Duodenal mucosa (tissue), 2 donors: ENCODE results near the gene MYZAP.

Experiments used
- H3K27ac ChIP-seq: one replicate; pipeline ENCODE4 v1.7.0; 2013; ENCODE audit warnings: low read depth, low read length
- H3K27me3 ChIP-seq, 2 donors: one replicate each; pipeline ENCODE4 v1.7.0; 2013; ENCODE audit warnings: low read length in 2 of 2, control low read depth in 1 of 2; ENCODE audit not compliant: insufficient read depth in 2 of 2, control insufficient read depth in 1 of 2
- H3K36me3 ChIP-seq, 2 donors: one replicate each; pipeline ENCODE4 v1.7.0; 2013; ENCODE audit warnings: low read length in 2 of 2, control low read depth in 1 of 2; ENCODE audit not compliant: insufficient read depth in 2 of 2, control insufficient read depth in 1 of 2
- H3K4me1 ChIP-seq, 2 donors: one replicate each; pipeline ENCODE4 v1.7.0; 2013; ENCODE audit warnings: low read length in 2 of 2, control low read depth in 1 of 2; ENCODE audit not compliant: insufficient read depth in 2 of 2, control insufficient read depth in 1 of 2
- H3K4me3 ChIP-seq, 2 donors: one replicate each; pipeline ENCODE4 v1.7.0; 2013; ENCODE audit warnings: low read length in 2 of 2, low read depth in 1 of 2
- H3K9ac ChIP-seq, 2 donors: one replicate each; pipeline ENCODE4 v1.7.0; 2013; ENCODE audit warnings: low read length in 2 of 2, low read depth in 1 of 2
- H3K9me3 ChIP-seq, 2 donors: one replicate each; pipeline ENCODE4 v1.7.0; 2013; ENCODE audit warnings: low read length in 2 of 2, control low read depth in 1 of 2; ENCODE audit not compliant: control insufficient read depth in 1 of 2

MYZAP gene

GRCh38 chr15:57561041-57561711, 30.5 kb upstream of the MYZAP start:
- no peak overlapping the region for H3K27ac ChIP-seq
- no peak overlapping the region for H3K4me3 ChIP-seq
- no peak overlapping the region for H3K9ac ChIP-seq
- H3K36me3 ChIP-seq, result no peaks in the 10 kb centered on the region
- no peaks in the 10 kb centered on the region for H3K9me3 ChIP-seq
- peaks cover 0 to 2% of the 10 kb centered on the region in 2 donors for H3K27me3 ChIP-seq
- H3K4me1 ChIP-seq, result peaks cover 17 to 27% of the 10 kb centered on the region in 2 donors

GRCh38 chr15:57562196-57562769, 29.4 kb upstream of the MYZAP start:
- peaks cover 17 to 27% of the 10 kb centered on the region in 2 donors for H3K4me1 ChIP-seq
- H3K27ac ChIP-seq, result no peak overlapping the region
- no peak overlapping the region for H3K9ac ChIP-seq

GRCh38 chr15:57563416-57563815, 28.3 kb upstream of the MYZAP start:
- Histone ChIP-seq H3K27me3 (peaks cover 0 to 2% of the 10 kb centered on the region in 2 donors), H3K4me3 (no peak overlapping the region), H3K27ac (no peak overlapping the region)

More at GRCh38 chr15:57562196-57562769, 29.4 kb upstream of the MYZAP start:
- Histone ChIP-seq H3K4me3 (no peak overlapping the region), H3K36me3 (no peaks in the 10 kb centered on the region), H3K9me3 (no peaks in the 10 kb centered on the region), H3K27me3 (peaks cover 0 to 2% of the 10 kb centered on the region in 2 donors)

GRCh38 chr15:57565311-57565710, 26.4 kb upstream of the MYZAP start:
- Histone ChIP-seq H3K27me3 (peaks cover 0 to 2% of the 10 kb centered on the region in 2 donors), H3K4me1 (peaks cover 14 to 24% of the 10 kb centered on the region in 2 donors), H3K9ac (no peak overlapping the region), H3K4me3 (no peak overlapping the region), H3K9me3 (no peaks in the 10 kb centered on the region), H3K36me3 (no peaks in the 10 kb centered on the region), H3K27ac (no peak overlapping the region)

More at GRCh38 chr15:57563416-57563815, 28.3 kb upstream of the MYZAP start:
- H3K9ac ChIP-seq, result no peak overlapping the region
- H3K9me3 ChIP-seq, result no peaks in the 10 kb centered on the region
- H3K36me3 ChIP-seq, result no peaks in the 10 kb centered on the region
- H3K4me1 ChIP-seq, result peaks cover 17 to 27% of the 10 kb centered on the region in 2 donors

GRCh38 chr15:57566834-57567233, 24.9 kb upstream of the MYZAP start:
- H3K9ac ChIP-seq, result no peak overlapping the region
- no peaks in the 10 kb centered on the region for H3K36me3 ChIP-seq
- peaks cover 0 to 2% of the 10 kb centered on the region in 2 donors for H3K27me3 ChIP-seq
- H3K4me1 ChIP-seq, result peaks cover 8 to 15% of the 10 kb centered on the region in 2 donors
- H3K27ac ChIP-seq, result no peak overlapping the region
- H3K4me3 ChIP-seq, result no peak overlapping the region
- no peaks in the 10 kb centered on the region for H3K9me3 ChIP-seq

- Histone ChIP-seq H3K36me3 (no peaks in the 10 kb centered on the region), H3K4me3 (no peak overlapping the region), H3K9ac (no peak overlapping the region), H3K27me3 (peaks cover 0 to 2% of the 10 kb centered on the region in 2 donors), H3K4me1 (peaks cover 8 to 15% of the 10 kb centered on the region in 2 donors), H3K27ac (no peak overlapping the region), H3K9me3 (no peaks in the 10 kb centered on the region)
These were observed 23.8 kb upstream of the MYZAP start for GRCh38 chr15:57567891-57568290.

GRCh38 chr15:57568299-57568698, 23.4 kb upstream of the MYZAP start:
- H3K9ac ChIP-seq, result no peak overlapping the region
- no peak overlapping the region for H3K27ac ChIP-seq
- no peak overlapping the region for H3K4me3 ChIP-seq
- no peaks in the 10 kb centered on the region for H3K36me3 ChIP-seq
- H3K27me3 ChIP-seq, result peaks cover 0 to 1% of the 10 kb centered on the region in 2 donors
- H3K9me3 ChIP-seq, result no peaks in the 10 kb centered on the region
- H3K4me1 ChIP-seq, result peaks cover 8 to 13% of the 10 kb centered on the region in 2 donors

- no peak overlapping the region for H3K9ac ChIP-seq
- H3K36me3 ChIP-seq, result no peaks in the 10 kb centered on the region
- H3K27ac ChIP-seq, result no peak overlapping the region
- H3K9me3 ChIP-seq, result no peaks in the 10 kb centered on the region
- no peak overlapping the region for H3K4me3 ChIP-seq
- H3K27me3 ChIP-seq, result no peaks in the 10 kb centered on the region
- H3K4me1 ChIP-seq, result peaks cover 3 to 4% of the 10 kb centered on the region in 2 donors
These were observed 21.4 kb upstream of the MYZAP start for GRCh38 chr15:57570340-57570739.

- Histone ChIP-seq H3K4me3 (no peak overlapping the region), H3K27me3 (no peaks in the 10 kb centered on the region), H3K9ac (no peak overlapping the region), H3K36me3 (no peaks in the 10 kb centered on the region), H3K9me3 (no peaks in the 10 kb centered on the region), H3K4me1 (no peaks in the 10 kb centered on the region), H3K27ac (no peak overlapping the region)
These were observed 20.7 kb upstream of the MYZAP start for GRCh38 chr15:57570994-57571393.

- H3K36me3 ChIP-seq, result no peaks in the 10 kb centered on the region
- no peak overlapping the region for H3K27ac ChIP-seq
- H3K4me1 ChIP-seq, result no peaks in the 10 kb centered on the region
- no peaks in the 10 kb centered on the region for H3K9me3 ChIP-seq
- H3K9ac ChIP-seq, result no peak overlapping the region
- no peaks in the 10 kb centered on the region for H3K27me3 ChIP-seq
- no peak overlapping the region for H3K4me3 ChIP-seq
These were observed 20.0 kb upstream of the MYZAP start for GRCh38 chr15:57571725-57572124.
